Mesenteric fat pad (tissue), 1 donor: ENCODE measurements around the gene RNASE8. TPM values are rescaled to one million over a fixed set of nuclear protein-coding genes. Genes with fewer than 3 reads are reported as not detected.

Experiments
- DNase-seq: peaks from one replicate; pipeline ENCODE4 v3.0.0-alpha.2; 2020; ENCODE audit warnings: low spot score
- microRNA-seq: library from miRNA; unstranded; fragments of <30 nt; microRNA quantifications from one replicate; pipeline ENCODE4 v1.2.0, GENCODE V29; 2020; ENCODE audit warnings: borderline number of aligned reads
- total RNA-seq: library from RNA; stranded (reverse); fragmentation: NEBNext Ultra II Directional; extraction: Animal tissue kit (Norgen Biotek cat#: 25700); gene quantifications from one replicate; pipeline ENCODE4 v1.2.1, GENCODE V29; 2021
- donor health status: DM: yes; HTN: yes; CAD: no.

RNASE8 gene
- total RNA-seq, 1 donor from 2014 or later = not detected

DNA sequence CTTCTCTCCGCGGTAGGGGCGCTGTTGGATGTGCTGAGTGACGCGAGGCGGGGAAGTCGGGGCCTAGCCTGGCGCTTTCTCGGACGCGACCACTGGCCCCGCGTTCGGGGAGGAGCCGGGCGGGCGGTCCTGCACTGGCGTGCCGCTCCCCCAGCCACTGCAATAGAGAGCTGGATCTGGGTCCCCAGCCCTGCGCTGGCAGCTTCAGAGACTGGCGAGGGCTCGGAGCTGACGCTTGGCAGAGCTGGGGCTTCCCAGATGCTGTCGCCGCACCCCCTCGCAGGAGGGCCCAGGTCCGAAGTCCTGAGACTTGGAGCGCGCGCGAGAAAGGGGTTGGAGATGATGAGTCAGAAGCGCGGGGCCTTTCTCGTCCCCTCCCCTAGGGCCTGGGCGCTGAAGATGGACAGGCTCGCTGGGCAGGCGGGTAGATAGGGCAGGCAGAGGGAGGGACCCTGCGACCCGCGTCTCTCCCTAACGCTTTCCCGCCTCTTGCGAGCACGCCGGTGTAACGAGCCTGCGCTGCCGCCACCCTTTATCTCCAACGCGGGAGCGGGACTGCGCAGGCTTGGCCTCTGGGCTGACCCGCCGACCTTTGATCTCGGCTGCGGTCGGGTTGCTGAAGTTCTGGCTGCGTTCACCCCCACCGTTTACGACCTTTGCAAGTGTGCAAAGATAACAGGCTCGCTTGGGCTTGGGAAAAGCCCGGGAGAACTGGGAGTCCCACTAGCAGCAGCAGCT is 46.3 kb downstream of the RNASE8 start:
- peak; percentile 97 for DNase-seq

GRCh38 chr14:21104448-21105060 is 46.9 kb downstream of the RNASE8 start:
- DNase-seq = no peak

DNA sequence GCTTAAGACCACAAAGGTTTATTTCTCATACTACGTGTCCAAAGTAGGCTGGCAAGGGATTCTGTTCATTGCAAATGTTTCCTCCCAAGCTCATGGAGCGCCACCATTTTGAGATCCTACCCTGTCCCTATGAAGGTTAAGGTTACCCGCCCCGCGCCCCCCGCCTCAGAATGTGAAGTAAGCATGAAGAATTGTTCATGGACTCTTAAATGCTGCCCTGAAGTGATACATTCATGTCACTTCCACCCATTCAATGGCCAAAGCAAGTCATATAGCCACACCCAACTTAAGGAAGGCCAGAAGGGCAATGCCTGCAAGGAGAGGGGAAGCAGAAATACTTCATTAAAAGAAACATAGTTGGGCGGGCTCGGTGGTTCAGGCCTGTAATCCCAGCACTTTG is 47.5 kb downstream of the RNASE8 start:
- DNase-seq = no peak

GRCh38 chr14:21106176-21106497 is 48.5 kb downstream of the RNASE8 start:
- no peak for DNase-seq

GRCh38 chr14:21106498-21107282 is 49.1 kb downstream of the RNASE8 start:
- DNase-seq = no peak

DNA sequence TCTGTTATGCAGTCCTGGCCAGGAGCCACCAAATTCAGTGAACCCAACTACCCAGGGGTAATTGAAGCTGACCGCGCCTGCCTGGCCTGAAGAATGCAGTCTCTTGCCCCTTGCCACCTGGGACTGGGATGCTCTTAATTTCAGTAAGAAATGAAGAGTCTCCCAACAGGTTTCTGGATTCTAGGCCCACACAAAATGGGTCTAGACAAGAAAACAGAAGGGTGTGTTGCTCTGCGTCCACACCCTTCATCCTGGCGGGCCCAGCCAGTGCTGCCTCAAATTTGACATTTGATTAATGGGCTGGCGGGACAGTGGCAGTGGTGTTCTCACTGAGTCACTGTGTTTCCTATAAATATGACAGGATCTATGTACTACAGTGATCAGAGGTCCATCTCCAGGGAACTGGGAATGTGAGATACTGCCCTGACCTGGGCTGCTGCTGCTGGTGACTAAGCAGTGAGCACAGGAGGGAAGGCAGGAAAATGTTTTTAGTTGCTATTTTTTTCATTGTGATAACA is 49.7 kb downstream of the RNASE8 start:
- no peak for DNase-seq

Small RNAs within 50 kb of the gene (microRNA-seq; reads per million reads assigned to microRNA genes)
- gene MIR6717 = not detected

Other genes starting within 250 kb of the RNASE8 start
- gene RNASE3, start 166.4 kb upstream of the RNASE8 start, total RNA-seq = 0.80 TPM
- gene RNASE2, start 102.3 kb upstream of the RNASE8 start, total RNA-seq = 8.7 TPM
- 31.6 TPM for gene METTL17, start 67.8 kb upstream of the RNASE8 start, total RNA-seq
- not detected for gene SLC39A2, start 58.5 kb upstream of the RNASE8 start, total RNA-seq
- 120 TPM for gene NDRG2, start 32.8 kb upstream of the RNASE8 start, total RNA-seq
- gene TPPP2, start 27.6 kb upstream of the RNASE8 start, total RNA-seq = not detected
- not detected for gene RNASE13, start 23.0 kb upstream of the RNASE8 start, total RNA-seq
- 0.39 TPM for gene RNASE7, start 15.5 kb upstream of the RNASE8 start, total RNA-seq
- 81.1 TPM for gene ARHGEF40, start 12.5 kb downstream of the RNASE8 start, total RNA-seq
- gene ZNF219, start 40.8 kb downstream of the RNASE8 start, total RNA-seq = 80.6 TPM
- 2.2 TPM for gene TMEM253, start 43.2 kb downstream of the RNASE8 start, total RNA-seq
- gene OR5AU1, start 98.2 kb downstream of the RNASE8 start, total RNA-seq = not detected
- 330 TPM for gene HNRNPC, start 211.6 kb downstream of the RNASE8 start, total RNA-seq
- gene RPGRIP1, start 222.3 kb downstream of the RNASE8 start, total RNA-seq = 0.80 TPM